ENCODE results near the gene SNX24. TPM values are rescaled to one million over a fixed set of nuclear protein-coding genes. Genes with fewer than 3 reads are reported as not detected.

The SNX24 gene
- total and polyA plus RNA-seq, 4 donors, result 6.3 to 10.1 (median 9.1) TPM

GRCh38 chr5:122880170-122880689 lies 34.8 kb downstream of the SNX24 start:
- no peak for TF ChIP-seq HNF4A (conservative IDR thresholded peaks at IDR 0.05)
- TF ChIP-seq MAX (IDR thresholded peaks at IDR 0.05), result no peak
- no peak for TF ChIP-seq FOXA2 (IDR thresholded peaks at IDR 0.05)
- no peak for TF ChIP-seq RAD21 (IDR thresholded peaks at IDR 0.05)
- TF ChIP-seq YY1 (IDR thresholded peaks at IDR 0.05), result no peak
- TF ChIP-seq FOXA1 (IDR thresholded peaks at IDR 0.05), result no peak
- TF ChIP-seq REST (IDR thresholded peaks at IDR 0.05), result no peak
- TF ChIP-seq NR2F2 (IDR thresholded peaks at IDR 0.05), result no peak
- TF ChIP-seq CTCF (IDR thresholded peaks at IDR 0.05; ENCODE audit: low read depth, low read length, missing input control), result no peak
- no peak for TF ChIP-seq HNF4G (IDR thresholded peaks at IDR 0.05)
- TF ChIP-seq TAF1 (conservative IDR thresholded peaks at IDR 0.05), result no peak
- no peak for TF ChIP-seq JUND (IDR thresholded peaks at IDR 0.05)
- no peak for TF ChIP-seq GABPA (IDR thresholded peaks at IDR 0.05 in 1 of 2, conservative IDR thresholded peaks at IDR 0.05 in 1 of 2)
- no peak for TF ChIP-seq ZBTB33 (IDR thresholded peaks at IDR 0.05)
- TF ChIP-seq ATF3 (IDR thresholded peaks at IDR 0.05), result no peak
- no peak for TF ChIP-seq EGR1 (IDR thresholded peaks at IDR 0.05; ENCODE audit: low read depth in 2 of 2)
- DNase-seq (ENCODE audit: low spot score), result no peak
- Histone ChIP-seq H3K9me3 (ENCODE audit: control insufficient read depth in 4 of 4, low read length in 3 of 4) (no peaks in the 10 kb centered on the region), H3K36me3 (ENCODE audit: control insufficient read depth in 4 of 4, insufficient read depth in 3 of 4, low read depth in 1 of 4, low read length in 3 of 4) (no peaks in the 10 kb centered on the region), H3K4me3 (ENCODE audit: low read depth in 1 of 3, low read length in 3 of 3) (no peak overlapping the region), H3K27me3 (ENCODE audit: control insufficient read depth in 4 of 4, insufficient read depth in 4 of 4, low read length in 3 of 4) (no peaks in the 10 kb centered on the region), H3K9ac (ENCODE audit: low read depth in 1 of 2, low read length in 2 of 2) (no peak overlapping the region), H3K4me1 (ENCODE audit: control insufficient read depth in 4 of 4, insufficient read depth in 4 of 4, low read length in 3 of 4) (no peaks in the 10 kb centered on the region), H3K27ac (ENCODE audit: low read depth in 1 of 2, low read length in 2 of 2) (no peak overlapping the region)
- 91% methylated on average over 4 of the region's 4 CpGs for WGBS

- TF ChIP-seq NR2F2 (IDR thresholded peaks at IDR 0.05) (no peak), MAX (IDR thresholded peaks at IDR 0.05) (no peak), HNF4A (conservative IDR thresholded peaks at IDR 0.05) (no peak), HNF4G (IDR thresholded peaks at IDR 0.05) (no peak), EGR1 (IDR thresholded peaks at IDR 0.05; ENCODE audit: low read depth in 2 of 2) (no peak), SP1 (IDR thresholded peaks at IDR 0.05) (no peak), FOXA2 (IDR thresholded peaks at IDR 0.05) (no peak), FOXA1 (IDR thresholded peaks at IDR 0.05) (no peak), RAD21 (IDR thresholded peaks at IDR 0.05) (no peak), REST (IDR thresholded peaks at IDR 0.05) (no peak), GABPA (IDR thresholded peaks at IDR 0.05 in 1 of 2, conservative IDR thresholded peaks at IDR 0.05 in 1 of 2) (no peak), JUND (IDR thresholded peaks at IDR 0.05) (no peak), RXRA (IDR thresholded peaks at IDR 0.05) (no peak), TAF1 (conservative IDR thresholded peaks at IDR 0.05) (no peak), YY1 (IDR thresholded peaks at IDR 0.05) (no peak)
- Histone ChIP-seq H3K4me1 (ENCODE audit: control insufficient read depth in 4 of 4, insufficient read depth in 4 of 4, low read length in 3 of 4) (no peaks in the 10 kb centered on the region), H3K27ac (ENCODE audit: low read depth in 1 of 2, low read length in 2 of 2) (no peak overlapping the region), H3K27me3 (ENCODE audit: control insufficient read depth in 4 of 4, insufficient read depth in 4 of 4, low read length in 3 of 4) (no peaks in the 10 kb centered on the region), H3K4me3 (ENCODE audit: low read depth in 1 of 3, low read length in 3 of 3) (no peak overlapping the region), H3K9me3 (ENCODE audit: control insufficient read depth in 4 of 4, low read length in 3 of 4) (no peaks in the 10 kb centered on the region), H3K9ac (ENCODE audit: low read depth in 1 of 2, low read length in 2 of 2) (no peak overlapping the region), H3K36me3 (ENCODE audit: control insufficient read depth in 4 of 4, insufficient read depth in 3 of 4, low read depth in 1 of 4, low read length in 3 of 4) (no peaks in the 10 kb centered on the region)
- DNase-seq (ENCODE audit: low spot score), result no peak
- WGBS, result 84% methylated on average over 3 of the region's 3 CpGs
Observed at GRCh38 chr5:122880749-122881148, 35.3 kb downstream of the SNX24 start.
